Parathyroid adenoma (tissue), 2 donors: Measurements from ENCODE around the gene SSX2IP.

Source experiments
- H2AFZ ChIP-seq: fragments of 300-600 bp; sonication (generic); one replicate; pipeline ENCODE4 v1.7.0; 2017; ENCODE audit warnings: antibody characterized with exemption, mild to moderate bottlenecking
- H3K27ac ChIP-seq: fragments of 300-600 bp; sonication (generic); one replicate; pipeline ENCODE4 v1.7.0; 2017
- H3K27me3 ChIP-seq: fragments of 300-600 bp; sonication (generic); one replicate; pipeline ENCODE4 v1.7.0; 2017; ENCODE audit warnings: low read length; ENCODE audit not compliant: control insufficient read depth, insufficient read depth
- H3K36me3 ChIP-seq: fragments of 300-600 bp; sonication (generic); one replicate; pipeline ENCODE4 v1.7.0; 2017; ENCODE audit warnings: low read length; ENCODE audit not compliant: control insufficient read depth, insufficient read depth
- H3K4me1 ChIP-seq: fragments of 300-600 bp; sonication (generic); one replicate; pipeline ENCODE4 v1.7.0; 2017; ENCODE audit warnings: control low read depth
- H3K4me2 ChIP-seq: fragments of 300-600 bp; sonication (generic); one replicate; pipeline ENCODE4 v1.7.0; 2017; ENCODE audit warnings: low read length
- H3K4me3 ChIP-seq: fragments of 300-600 bp; sonication (generic); one replicate; pipeline ENCODE4 v1.7.0; 2017; ENCODE audit warnings: low read depth, low read length
- H3K79me2 ChIP-seq: fragments of 300-600 bp; sonication (generic); one replicate; pipeline ENCODE4 v1.7.0; 2017; ENCODE audit warnings: control low read depth
- H3K9ac ChIP-seq: fragments of 300-600 bp; sonication (generic); one replicate; pipeline ENCODE4 v1.7.0; 2017; ENCODE audit warnings: mild to moderate bottlenecking
- H3K9me3 ChIP-seq: fragments of 300-600 bp; sonication (generic); one replicate; pipeline ENCODE4 v1.7.0; 2017; ENCODE audit warnings: low read length; ENCODE audit not compliant: control insufficient read depth
- TF ChIP-seq, protein P1 (sequence below): fragments of 300-600 bp; sonication (generic); IDR thresholded peaks from one replicate; pipeline ENCODE4 v1.7.0; 2017; ENCODE audit warnings: antibody characterized with exemption, mild to moderate bottlenecking
- donor health status: primary hyperparathyroidism.

SSX2IP gene

DNA sequence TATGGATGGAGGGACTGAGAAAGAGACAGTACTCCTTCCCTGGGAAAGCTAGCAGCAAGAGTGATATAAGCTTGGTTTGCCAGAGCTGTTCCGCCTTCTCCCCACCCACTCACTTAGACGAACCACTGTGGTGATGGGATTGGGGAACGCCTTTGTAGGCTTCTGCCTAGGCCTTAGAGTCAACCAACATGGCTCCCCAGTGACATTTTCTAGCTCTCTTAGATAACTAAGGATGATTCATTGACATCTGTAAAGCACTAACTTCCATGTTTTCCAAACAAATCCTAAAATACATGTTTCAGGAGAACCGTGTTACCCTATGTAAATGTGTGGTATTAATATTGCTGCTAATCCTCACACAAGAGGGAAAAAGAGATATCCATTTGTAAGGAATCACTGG lies 21.6 kb upstream of the SSX2IP start:
- Histone ChIP-seq H2AFZ (no peak overlapping the region), H3K36me3 (no peaks in the 10 kb centered on the region), H3K27ac (no peak overlapping the region), H3K4me3 (no peak overlapping the region), H3K9ac (no peak overlapping the region), H3K4me1 (no peaks in the 10 kb centered on the region), H3K27me3 (no peaks in the 10 kb centered on the region), H3K79me2 (no peaks in the 10 kb centered on the region), H3K9me3 (no peaks in the 10 kb centered on the region), H3K4me2 (no peak overlapping the region)
- TF ChIP-seq, protein P1, sequence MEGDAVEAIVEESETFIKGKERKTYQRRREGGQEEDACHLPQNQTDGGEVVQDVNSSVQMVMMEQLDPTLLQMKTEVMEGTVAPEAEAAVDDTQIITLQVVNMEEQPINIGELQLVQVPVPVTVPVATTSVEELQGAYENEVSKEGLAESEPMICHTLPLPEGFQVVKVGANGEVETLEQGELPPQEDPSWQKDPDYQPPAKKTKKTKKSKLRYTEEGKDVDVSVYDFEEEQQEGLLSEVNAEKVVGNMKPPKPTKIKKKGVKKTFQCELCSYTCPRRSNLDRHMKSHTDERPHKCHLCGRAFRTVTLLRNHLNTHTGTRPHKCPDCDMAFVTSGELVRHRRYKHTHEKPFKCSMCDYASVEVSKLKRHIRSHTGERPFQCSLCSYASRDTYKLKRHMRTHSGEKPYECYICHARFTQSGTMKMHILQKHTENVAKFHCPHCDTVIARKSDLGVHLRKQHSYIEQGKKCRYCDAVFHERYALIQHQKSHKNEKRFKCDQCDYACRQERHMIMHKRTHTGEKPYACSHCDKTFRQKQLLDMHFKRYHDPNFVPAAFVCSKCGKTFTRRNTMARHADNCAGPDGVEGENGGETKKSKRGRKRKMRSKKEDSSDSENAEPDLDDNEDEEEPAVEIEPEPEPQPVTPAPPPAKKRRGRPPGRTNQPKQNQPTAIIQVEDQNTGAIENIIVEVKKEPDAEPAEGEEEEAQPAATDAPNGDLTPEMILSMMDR = no peak

DNA sequence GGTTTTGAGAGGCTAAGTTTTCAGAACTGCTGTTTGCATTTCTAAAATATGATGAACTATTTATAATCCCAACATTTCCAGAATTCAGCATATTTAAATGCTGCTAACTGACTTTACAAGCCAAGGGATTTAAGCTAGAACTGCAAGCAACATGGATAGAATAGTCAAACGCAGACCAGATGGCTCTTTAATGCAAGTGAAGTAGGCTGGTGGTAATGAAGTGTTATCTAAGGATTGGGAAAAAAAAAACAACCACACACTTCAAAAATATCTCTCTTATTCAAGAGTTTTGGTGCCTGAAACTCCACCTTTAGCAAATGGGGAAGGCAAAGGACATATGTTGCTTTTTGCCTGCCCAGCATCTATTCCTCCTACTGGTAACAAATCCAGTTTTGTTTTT lies 20.9 kb upstream of the SSX2IP start:
- no peak overlapping the region for H2AFZ ChIP-seq
- no peaks in the 10 kb centered on the region for H3K4me1 ChIP-seq
- H3K9ac ChIP-seq = no peak overlapping the region
- TF ChIP-seq, protein P1 = no peak
- H3K4me3 ChIP-seq = no peak overlapping the region
- no peaks in the 10 kb centered on the region for H3K79me2 ChIP-seq
- no peaks in the 10 kb centered on the region for H3K27me3 ChIP-seq
- H3K4me2 ChIP-seq = no peak overlapping the region
- H3K27ac ChIP-seq = no peak overlapping the region
- no peaks in the 10 kb centered on the region for H3K9me3 ChIP-seq
- no peaks in the 10 kb centered on the region for H3K36me3 ChIP-seq

DNA sequence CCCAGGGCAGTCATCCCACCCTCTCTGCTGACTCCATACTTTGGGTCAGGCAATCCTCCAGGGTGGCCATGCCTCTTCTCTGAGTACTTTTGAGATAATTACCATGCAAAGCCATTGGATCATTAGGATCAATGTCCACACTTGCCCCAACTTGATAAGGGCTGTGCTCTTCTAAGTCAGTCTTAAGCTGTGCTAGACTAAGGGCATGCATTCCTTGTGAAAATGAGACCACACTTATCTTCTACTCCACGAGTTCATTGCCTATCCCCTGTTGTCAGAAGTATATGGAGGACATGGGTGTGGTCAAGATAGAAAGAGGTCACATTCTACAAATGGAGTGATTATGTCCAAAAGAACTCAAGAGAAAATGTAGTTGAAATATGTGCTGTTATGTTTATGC lies 18.9 kb upstream of the SSX2IP start:
- Histone ChIP-seq H3K4me3 (no peak overlapping the region), H3K4me1 (no peaks in the 10 kb centered on the region), H3K9ac (no peak overlapping the region), H3K4me2 (no peak overlapping the region), H2AFZ (no peak overlapping the region), H3K36me3 (no peaks in the 10 kb centered on the region), H3K79me2 (no peaks in the 10 kb centered on the region), H3K9me3 (no peaks in the 10 kb centered on the region), H3K27ac (no peak overlapping the region), H3K27me3 (no peaks in the 10 kb centered on the region)
- TF ChIP-seq, protein P1 = no peak

DNA sequence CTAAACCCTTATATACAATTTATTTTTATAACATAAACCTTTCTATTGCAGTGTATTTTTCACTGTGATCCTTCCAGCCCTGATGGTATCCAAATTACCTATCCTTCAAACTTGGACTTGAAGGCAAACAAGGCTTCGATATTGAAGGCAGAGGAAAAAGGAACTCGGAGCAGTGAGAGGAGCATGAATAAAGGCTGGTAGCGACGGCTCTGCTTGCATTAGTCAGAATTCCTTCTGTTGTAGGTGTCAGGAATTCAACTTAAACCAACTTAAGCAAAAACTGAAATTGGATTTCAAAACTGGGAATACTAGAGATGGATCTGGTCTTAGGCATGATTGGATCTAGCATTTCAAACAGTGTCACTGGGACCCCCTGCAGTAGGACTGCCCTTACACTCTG lies 17.8 kb upstream of the SSX2IP start:
- Histone ChIP-seq H3K27me3 (no peaks in the 10 kb centered on the region), H3K9ac (no peak overlapping the region), H3K79me2 (no peaks in the 10 kb centered on the region), H3K36me3 (no peaks in the 10 kb centered on the region), H3K4me2 (no peak overlapping the region), H3K9me3 (no peaks in the 10 kb centered on the region), H3K4me1 (no peaks in the 10 kb centered on the region), H2AFZ (no peak overlapping the region), H3K27ac (no peak overlapping the region), H3K4me3 (no peak overlapping the region)
- TF ChIP-seq, protein P1 = no peak

DNA sequence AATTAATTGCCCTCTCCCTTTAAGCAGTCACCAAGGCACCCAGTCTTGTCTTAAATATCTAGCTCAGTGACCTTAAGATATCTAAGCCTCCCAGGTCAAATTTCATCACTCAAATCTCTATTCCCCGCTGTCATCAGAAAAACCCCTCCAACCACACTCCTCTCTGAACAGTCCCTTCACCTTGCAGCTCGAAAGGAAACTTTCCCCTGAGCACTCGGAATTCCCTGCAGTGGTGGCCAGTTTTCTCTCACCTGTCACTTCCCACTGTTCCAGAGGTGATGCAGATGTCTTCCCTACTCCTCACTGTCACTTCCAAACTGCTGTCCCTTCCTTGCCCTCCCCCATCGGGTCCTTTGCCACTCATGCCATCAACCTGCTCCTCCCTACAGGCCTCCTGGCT lies 15.3 kb upstream of the SSX2IP start:
- Histone ChIP-seq H3K4me3 (no peak overlapping the region), H3K4me2 (no peak overlapping the region), H3K27me3 (no peaks in the 10 kb centered on the region)

More for the DNA sequence above, 15.3 kb upstream of the SSX2IP start:
- TF ChIP-seq, protein P1 = no peak
- H3K9ac ChIP-seq = no peak overlapping the region
- H2AFZ ChIP-seq = no peak overlapping the region
- no peaks in the 10 kb centered on the region for H3K4me1 ChIP-seq
- H3K36me3 ChIP-seq = no peaks in the 10 kb centered on the region
- no peak overlapping the region for H3K27ac ChIP-seq
- H3K9me3 ChIP-seq = no peaks in the 10 kb centered on the region
- no peaks in the 10 kb centered on the region for H3K79me2 ChIP-seq
